PC-3 (cell line): Measurements from ENCODE around the gene SRPK3. TPM values are rescaled to one million over a fixed set of nuclear protein-coding genes. Genes with fewer than 3 reads are reported as not detected.

Experiments used
- ATAC-seq: fragments of 200-7000 bp; cut with Tn5 transposase; 2 replicates; pipeline ENCODE4 v1.9.1; 2020; ENCODE audit warnings: mild to moderate bottlenecking, moderate library complexity
- Bru-seq: library from RNA; stranded (reverse); fragments of 400-500 nt; gene quantifications from one replicate; lab custom pipeline; 2021; lab: Mats Ljungman, UMichigan
- BruChase-seq, 2 experiments: library from RNA; stranded (reverse); fragments of 400-500 nt; gene quantifications; one replicate each; lab custom pipeline; 2021; lab: Mats Ljungman, UMichigan
- BruUV-seq: library from RNA; stranded (reverse); fragments of 400-500 nt; replicated peaks from 2 replicates; lab custom pipeline; 2021; lab: Mats Ljungman, UMichigan
- CTCF ChIA-PET: fragments of 300-600 bp; sonication (Branson Sonifier 250); formaldehyde crosslinking; loops from one replicate; lab custom pipeline; 2022; ENCODE audit warnings: antibody characterized with exemption; lab: Charles Lee
- POLR2A ChIA-PET: fragments of 300-600 bp; sonication (Branson Sonifier 250); formaldehyde crosslinking; loops from one replicate; lab custom pipeline; 2022; ENCODE audit warnings: antibody characterized with exemption; ENCODE audit not compliant: unreplicated experiment; lab: Charles Lee
- DNase-seq: peaks from one replicate; pipeline ENCODE4 v3.0.0-alpha.2; 2015
- H2AFZ ChIP-seq: fragments of 300-600 bp; sonication (generic); 2 replicates; pipeline ENCODE4 v1.6.0; 2016; ENCODE audit warnings: antibody characterized with exemption, low read length
- H3F3A ChIP-seq: fragments of 300-600 bp; sonication (generic); one replicate; pipeline ENCODE4 v1.6.0; 2017; ENCODE audit warnings: antibody characterized with exemption, low read length, control low read depth, mild to moderate bottlenecking; ENCODE audit not compliant: unreplicated experiment
- H3K27ac ChIP-seq: fragments of 300-600 bp; sonication (generic); 2 replicates; pipeline ENCODE4 v1.5.1; 2016; ENCODE audit warnings: mild to moderate bottlenecking, low read length
- H3K27me3 ChIP-seq: fragments of 300-600 bp; sonication (generic); 2 replicates; pipeline ENCODE4 v1.6.1; 2016; ENCODE audit warnings: low read length, mixed read lengths
- H3K36me3 ChIP-seq: fragments of 300-600 bp; sonication (generic); 2 replicates; pipeline ENCODE4 v1.6.1; 2016; ENCODE audit warnings: low read depth, mixed run types, low read length, mixed read lengths
- H3K4me1 ChIP-seq: fragments of 300-600 bp; sonication (generic); 2 replicates; pipeline ENCODE4 v1.5.1; 2016; ENCODE audit warnings: low read length; ENCODE audit not compliant: insufficient read depth
- H3K4me2 ChIP-seq: fragments of 300-600 bp; sonication (generic); 2 replicates; pipeline ENCODE4 v1.6.0; 2016; ENCODE audit warnings: low read length
- H3K4me3 ChIP-seq: fragments of 300-600 bp; sonication (generic); 2 replicates; pipeline ENCODE4 v1.5.1; 2016; ENCODE audit warnings: mild to moderate bottlenecking, low read length, mixed read lengths
- H3K79me2 ChIP-seq: fragments of 300-600 bp; sonication (generic); 2 replicates; pipeline ENCODE4 v1.6.1; 2017; ENCODE audit warnings: low read length, mixed read lengths
- H3K9ac ChIP-seq: fragments of 300-600 bp; sonication (generic); 2 replicates; pipeline ENCODE4 v1.6.0; 2016; ENCODE audit warnings: mild to moderate bottlenecking, low read length
- H3K9me2 ChIP-seq: fragments of 300-600 bp; sonication (generic); replicated peaks from 2 replicates; pipeline ENCODE4 v1.6.1; 2016; ENCODE audit warnings: mixed run types, low read length, mixed read lengths
- H3K9me3 ChIP-seq: fragments of 300-600 bp; sonication (generic); 2 replicates; pipeline ENCODE4 v1.6.1; 2016; ENCODE audit warnings: low read length, mixed read lengths
- H4K20me1 ChIP-seq: fragments of 300-600 bp; sonication (generic); 2 replicates; pipeline ENCODE4 v1.6.1; 2016; ENCODE audit warnings: low read length, mixed read lengths
- CTCF ChIP-seq: fragments of 300-600 bp; sonication (generic); conservative IDR thresholded peaks from 2 replicates; pipeline ENCODE4 v1.5.1; 2017; ENCODE audit warnings: antibody characterized with exemption, low read depth, mild to moderate bottlenecking, low read length
- EZH2 ChIP-seq: fragments of 300-600 bp; sonication (generic); IDR thresholded peaks from one replicate; pipeline ENCODE4 v1.6.1; 2017; ENCODE audit warnings: antibody characterized with exemption, mild to moderate bottlenecking, low read length; ENCODE audit not compliant: unreplicated experiment
- EZH2phosphoT487 ChIP-seq: fragments of 300-600 bp; sonication (generic); IDR thresholded peaks from 2 replicates; pipeline ENCODE4 v1.6.1; 2018; ENCODE audit warnings: mild to moderate bottlenecking, antibody characterized with exemption, low read length, borderline replicate concordance
- intact Hi-C: fragments of 100-400 bp; cut with micrococcal nuclease; formaldehyde crosslinking; loops from 2 replicates; pipeline ENCODE4 v1.9.0; 2023
- long read RNA-seq: library from polyadenylated mRNA; unstranded; transcript quantifications from one replicate; pipeline ENCODE4 v2.0.0, GENCODE V29; 2021; ENCODE audit not compliant: unreplicated experiment
- total RNA-seq: library from RNA; depleted of rRNA; stranded (reverse); fragments of >200 nt; gene quantifications from 2 replicates; pipeline ENCODE4 v1.2.3, GENCODE V29; 2014; rRNA removed

Gene SRPK3
- 0.40 and 1.5 TPM in 2 replicates for total RNA-seq
- Bru-seq, nascent RNA: percentile 27 among the genes with signal in this experiment
- BruChase-seq, experiment 1, labeled RNA remaining after a 6-hour chase: percentile 33 among the genes with signal in this experiment
- BruChase-seq, experiment 2, labeled RNA remaining after a 2-hour chase: percentile 19 among the genes with signal in this experiment
- long read RNA-seq, partial matches to known transcripts: 0 of 1 reads
- long read RNA-seq, other reads (novel, unspliced or antisense): 1 of 1 reads

GRCh38 chrX:153780678-153781427 lies at the start of gene SRPK3:
TSS of gene SRPK3 (plus strand) at chrX:153781041. CDS start at chrX:153781087, 46 bp downstream.
- ATAC-seq: peak; percentile 48
- H3K4me2 ChIP-seq: no peak within 1 kb of the TSS
- H3K27ac ChIP-seq: no peak within 1 kb of the TSS
- no peak within 1 kb of the TSS for H3K9ac ChIP-seq
- H3K4me1 ChIP-seq: no peaks in the 10 kb centered on the region
- H3K27me3 ChIP-seq: no peaks in the 10 kb centered on the region
- H3K9me3 ChIP-seq: no peaks in the 10 kb centered on the region
- no peaks in the 10 kb centered on the region for H3K9me2 ChIP-seq
- no peak for DNase-seq
- H3K79me2 ChIP-seq: no peaks in the 10 kb centered on the region
- H3K4me3 ChIP-seq: no peak within 1 kb of the TSS
- CTCF ChIA-PET: no interaction called here
- POLR2A ChIA-PET: no interaction called here
- no peaks in the 10 kb centered on the region for H4K20me1 ChIP-seq
- H3F3A ChIP-seq: no peaks in the 10 kb centered on the region
- H2AFZ ChIP-seq: no peak within 1 kb of the TSS
- intact Hi-C loops: no loop called here
- TF ChIP-seq EZH2phosphoT487 (no peak), CTCF (no peak), EZH2 (no peak)
- no peaks in the 10 kb centered on the region for H3K36me3 ChIP-seq
- no TSS peak for BruUV-seq

- peak overlapping the region; percentile 12 for H3K4me3 ChIP-seq
- peaks cover 40% of the 10 kb centered on the region for H3K4me1 ChIP-seq
These were observed 49.6 kb upstream of the SRPK3 start for GRCh38 chrX:153731117-153731844.

More at GRCh38 chrX:153731117-153731844, 49.6 kb upstream of the SRPK3 start:
- Histone ChIP-seq H3K4me2 (peak overlapping the region; percentile 71), H4K20me1 (0 out of 2 replicates have a peak, but pooled peaks cover 4% of the 10 kb centered on the region), H2AFZ (no peak overlapping the region), H3F3A (peaks cover 11% of the 10 kb centered on the region), H3K9me3 (no peaks in the 10 kb centered on the region), H3K27ac (peak overlapping the region; percentile 94), H3K36me3 (peaks cover 6% of the 10 kb centered on the region), H3K27me3 (no peaks in the 10 kb centered on the region), H3K79me2 (peaks cover 52% of the 10 kb centered on the region), H3K9me2 (no peaks in the 10 kb centered on the region), H3K9ac (peak overlapping the region; percentile 54; the same call in 1 of the 2 replicates)
- intact Hi-C loops: no loop called here
- ChIA-PET POLR2A (no interaction called here), CTCF (no interaction called here)
- DNase-seq: peak; percentile 34
- TF ChIP-seq CTCF (no peak), EZH2phosphoT487 (no peak), EZH2 (no peak)
- no TSS peak for BruUV-seq
- no peak; the same call in 1 of the 2 replicates for ATAC-seq
